ENCODE measurements around the gene DOK7.

DNA sequence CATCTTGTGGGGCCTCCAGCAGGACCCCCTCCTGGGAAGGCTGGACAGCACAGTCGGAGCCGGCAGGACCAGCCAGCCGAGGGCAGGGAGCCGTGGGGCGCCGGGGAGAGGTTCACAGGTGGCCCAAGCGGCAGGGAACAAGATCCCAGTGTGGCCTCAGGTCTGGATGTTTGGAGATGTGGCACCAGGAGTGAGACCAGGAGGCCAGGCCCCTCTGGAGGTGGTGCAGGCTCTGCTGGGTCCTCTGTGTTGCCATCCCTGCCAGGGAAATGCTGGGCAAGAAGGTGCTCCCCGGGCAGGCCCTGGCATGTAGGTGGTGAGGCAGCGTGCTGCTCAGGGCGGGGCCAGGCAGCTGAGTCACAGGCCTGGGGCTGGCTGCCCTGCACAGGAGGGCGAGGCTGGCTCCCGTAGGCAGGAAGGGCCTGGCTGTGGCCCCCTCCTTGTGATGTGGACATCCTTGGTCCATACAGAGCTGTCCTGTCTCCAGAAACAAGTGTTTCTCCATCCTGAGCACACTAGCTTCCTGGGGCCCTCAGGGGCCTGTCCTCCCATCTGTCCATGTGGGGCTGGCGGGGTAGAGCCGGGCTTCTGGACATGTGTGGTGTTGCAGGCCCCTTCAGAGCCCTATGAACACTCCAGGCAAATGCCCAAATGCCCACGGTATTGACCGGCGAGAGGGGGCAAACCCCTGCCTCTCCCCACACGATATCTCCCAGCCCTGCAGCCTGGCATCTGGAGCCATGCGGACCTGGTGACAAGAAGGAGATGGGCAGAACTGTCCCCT lies 26.1 kb upstream of the DOK7 start:
- TF ChIP-seq, protein P1, sequence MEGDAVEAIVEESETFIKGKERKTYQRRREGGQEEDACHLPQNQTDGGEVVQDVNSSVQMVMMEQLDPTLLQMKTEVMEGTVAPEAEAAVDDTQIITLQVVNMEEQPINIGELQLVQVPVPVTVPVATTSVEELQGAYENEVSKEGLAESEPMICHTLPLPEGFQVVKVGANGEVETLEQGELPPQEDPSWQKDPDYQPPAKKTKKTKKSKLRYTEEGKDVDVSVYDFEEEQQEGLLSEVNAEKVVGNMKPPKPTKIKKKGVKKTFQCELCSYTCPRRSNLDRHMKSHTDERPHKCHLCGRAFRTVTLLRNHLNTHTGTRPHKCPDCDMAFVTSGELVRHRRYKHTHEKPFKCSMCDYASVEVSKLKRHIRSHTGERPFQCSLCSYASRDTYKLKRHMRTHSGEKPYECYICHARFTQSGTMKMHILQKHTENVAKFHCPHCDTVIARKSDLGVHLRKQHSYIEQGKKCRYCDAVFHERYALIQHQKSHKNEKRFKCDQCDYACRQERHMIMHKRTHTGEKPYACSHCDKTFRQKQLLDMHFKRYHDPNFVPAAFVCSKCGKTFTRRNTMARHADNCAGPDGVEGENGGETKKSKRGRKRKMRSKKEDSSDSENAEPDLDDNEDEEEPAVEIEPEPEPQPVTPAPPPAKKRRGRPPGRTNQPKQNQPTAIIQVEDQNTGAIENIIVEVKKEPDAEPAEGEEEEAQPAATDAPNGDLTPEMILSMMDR (IDR thresholded peaks at IDR 0.05) = no peak
- peak; percentile 80 for TF ChIP-seq POLR2AphosphoS5 (IDR thresholded peaks at IDR 0.05)
